ENCODE measurements around the gene FALEC. TPM values are rescaled to one million over a fixed set of nuclear protein-coding genes. Genes with fewer than 3 reads are reported as not detected.
A peak's percentile ranks its signal among the peaks of the same experiment; 100 is the strongest.

The FALEC gene
- total RNA-seq, 1 donor from 2014 or later: 0.44 TPM

GRCh38 chr1:150552911-150553289 lies 37.3 kb downstream of the FALEC start:
- Histone ChIP-seq H3K27ac (replicated peaks) (peak overlapping the region; percentile 93), H3K4me3 (peak overlapping the region; percentile 4), H3K4me1 (peaks cover 55% of the 10 kb centered on the region), H3K27me3 (ENCODE audit: low read depth) (no peaks in the 10 kb centered on the region), H3K36me3 (peaks cover 23% of the 10 kb centered on the region), H3K9me3 (replicated peaks) (no peaks in the 10 kb centered on the region)
- no peak for TF ChIP-seq CTCF (IDR thresholded peaks at IDR 0.05; ENCODE audit: borderline replicate concordance)
- intact Hi-C loops (cut with micrococcal nuclease): no loop called here
- DNase-seq: no peak

- Histone ChIP-seq H3K36me3 (peaks cover 23% of the 10 kb centered on the region), H3K4me1 (peaks cover 55% of the 10 kb centered on the region), H3K4me3 (no peak overlapping the region), H3K27me3 (ENCODE audit: low read depth) (no peaks in the 10 kb centered on the region), H3K27ac (replicated peaks) (peak overlapping the region; percentile 93), H3K9me3 (replicated peaks) (no peaks in the 10 kb centered on the region)
- TF ChIP-seq CTCF (IDR thresholded peaks at IDR 0.05; ENCODE audit: borderline replicate concordance): no peak
- DNase-seq: no peak
- intact Hi-C loops (cut with micrococcal nuclease): no loop called here
Observed at GRCh38 chr1:150553392-150554085, 38.0 kb downstream of the FALEC start.

- H3K4me1 ChIP-seq: peaks cover 55% of the 10 kb centered on the region
- no peak for TF ChIP-seq CTCF (IDR thresholded peaks at IDR 0.05; ENCODE audit: borderline replicate concordance)
- H3K36me3 ChIP-seq: peaks cover 23% of the 10 kb centered on the region
- H3K27me3 ChIP-seq (ENCODE audit: low read depth): no peaks in the 10 kb centered on the region
- H3K4me3 ChIP-seq: no peak overlapping the region
- no peaks in the 10 kb centered on the region for H3K9me3 ChIP-seq (replicated peaks)
- H3K27ac ChIP-seq (replicated peaks): no peak overlapping the region
- intact Hi-C loops (cut with micrococcal nuclease): no loop called here
- no peak for DNase-seq
Observed at GRCh38 chr1:150554086-150554452, 38.5 kb downstream of the FALEC start.

GRCh38 chr1:150555198-150555970 lies 39.8 kb downstream of the FALEC start:
- Histone ChIP-seq H3K27ac (replicated peaks) (no peak overlapping the region), H3K4me3 (no peak overlapping the region), H3K9me3 (replicated peaks) (no peaks in the 10 kb centered on the region), H3K36me3 (peaks cover 23% of the 10 kb centered on the region), H3K4me1 (peaks cover 57% of the 10 kb centered on the region), H3K27me3 (ENCODE audit: low read depth) (no peaks in the 10 kb centered on the region)
- TF ChIP-seq CTCF (IDR thresholded peaks at IDR 0.05; ENCODE audit: borderline replicate concordance): no peak
- intact Hi-C loops (cut with micrococcal nuclease): no loop called here
- DNase-seq: no peak

- H3K9me3 ChIP-seq (replicated peaks): no peaks in the 10 kb centered on the region
- DNase-seq: no peak
- H3K27ac ChIP-seq (replicated peaks): no peak overlapping the region
- H3K36me3 ChIP-seq: peaks cover 23% of the 10 kb centered on the region
- H3K4me1 ChIP-seq: peaks cover 54% of the 10 kb centered on the region
- intact Hi-C loops (cut with micrococcal nuclease): no loop called here
- H3K27me3 ChIP-seq (ENCODE audit: low read depth): no peaks in the 10 kb centered on the region
- H3K4me3 ChIP-seq: no peak overlapping the region
- TF ChIP-seq CTCF (IDR thresholded peaks at IDR 0.05; ENCODE audit: borderline replicate concordance): no peak
Observed at GRCh38 chr1:150555971-150556865, 40.7 kb downstream of the FALEC start.
